Activated T-helper 17 cell treated with anti-CD3 and anti-CD28 coated beads, Interleukin-2, amount 50 U/mL, for 72 hours (primary cell): ENCODE measurements around the gene AKNA. TPM values are rescaled to one million over a fixed set of nuclear protein-coding genes. Genes with fewer than 3 reads are reported as not detected.

ENCODE experiments used
- ATAC-seq: fragments of 150-1000 bp; cut with Tn5 transposase; replicated peaks from 2 replicates; pipeline ENCODE4 v1.10.0; 2021; ENCODE audit warnings: mild to moderate bottlenecking, moderate library complexity
- H3K27ac Mint-ChIP-seq: one replicate; pipeline ENCODE4 v1.8.0; 2022; ENCODE audit warnings: mixed read lengths
- H3K27me3 Mint-ChIP-seq: one replicate; pipeline ENCODE4 v1.8.0; 2022; ENCODE audit warnings: mixed read lengths
- H3K36me3 Mint-ChIP-seq: one replicate; pipeline ENCODE4 v1.8.0; 2022; ENCODE audit warnings: low read depth, mild to moderate bottlenecking, mixed read lengths
- H3K4me1 Mint-ChIP-seq: one replicate; pipeline ENCODE4 v1.8.0; 2022; ENCODE audit warnings: mixed read lengths
- H3K4me3 Mint-ChIP-seq: one replicate; pipeline ENCODE4 v1.8.0; 2022; ENCODE audit warnings: mild to moderate bottlenecking, mixed read lengths
- H3K9me3 Mint-ChIP-seq: one replicate; pipeline ENCODE4 v1.8.0; 2022; ENCODE audit warnings: mixed read lengths
- total RNA-seq, 2 donors: library from RNA; stranded (reverse); gene quantifications; one replicate each; pipeline ENCODE4 v1.2.3, GENCODE V29; 2022

The AKNA gene
- total RNA-seq, 2 donors from 2014 or later: 169 to 184 TPM

GRCh38 chr9:114290561-114290986, 97.2 kb downstream of the AKNA start:
- Mint-ChIP-seq H3K27ac (peak overlapping the region; percentile 9), H3K9me3 (peaks cover 9% of the 10 kb centered on the region), H3K36me3 (no peaks in the 10 kb centered on the region), H3K27me3 (peaks cover 9% of the 10 kb centered on the region), H3K4me3 (no peak overlapping the region), H3K4me1 (peaks cover 5% of the 10 kb centered on the region)
- peak; percentile 11 for ATAC-seq

GRCh38 chr9:114289571-114290481, 98.0 kb downstream of the AKNA start:
- Mint-ChIP-seq H3K36me3 (no peaks in the 10 kb centered on the region), H3K9me3 (peaks cover 4% of the 10 kb centered on the region)

DNA sequence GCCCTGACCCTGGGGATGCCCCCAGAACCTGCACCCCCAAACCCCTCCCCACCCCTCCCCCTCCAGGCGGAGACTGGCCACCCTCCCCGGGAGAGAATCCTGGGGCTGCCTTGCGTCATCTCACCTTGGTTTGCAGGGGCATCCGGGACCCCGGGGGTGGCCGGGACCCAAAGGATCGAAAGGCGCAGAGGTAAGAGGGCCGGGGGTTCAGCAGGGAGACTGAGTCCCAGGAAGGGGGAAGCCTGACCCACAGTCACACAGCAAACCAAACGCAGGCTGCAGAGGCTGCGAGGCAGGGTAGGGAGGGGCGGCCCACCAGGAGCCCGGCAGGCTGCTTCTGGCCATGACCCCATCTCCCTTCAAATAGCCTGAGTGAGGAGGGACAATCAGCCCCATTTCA, 98.7 kb downstream of the AKNA start:
- Mint-ChIP-seq H3K4me1 (peaks cover 5% of the 10 kb centered on the region), H3K9me3 (no peaks in the 10 kb centered on the region), H3K36me3 (no peaks in the 10 kb centered on the region), H3K27me3 (peaks cover 5% of the 10 kb centered on the region), H3K27ac (no peak overlapping the region), H3K4me3 (no peak overlapping the region)
- no peak for ATAC-seq

More at GRCh38 chr9:114289571-114290481, 98.0 kb downstream of the AKNA start:
- no peak for ATAC-seq
- peaks cover 5% of the 10 kb centered on the region for H3K27me3 Mint-ChIP-seq
- no peak overlapping the region for H3K27ac Mint-ChIP-seq
- peaks cover 5% of the 10 kb centered on the region for H3K4me1 Mint-ChIP-seq
- H3K4me3 Mint-ChIP-seq: no peak overlapping the region

GRCh38 chr9:114288193-114289091, 99.3 kb downstream of the AKNA start:
- ATAC-seq: no peak
- Mint-ChIP-seq H3K9me3 (no peaks in the 10 kb centered on the region), H3K4me1 (peaks cover 5% of the 10 kb centered on the region), H3K36me3 (no peaks in the 10 kb centered on the region), H3K4me3 (no peak overlapping the region), H3K27me3 (peaks cover 5% of the 10 kb centered on the region), H3K27ac (no peak overlapping the region)

- H3K4me1 Mint-ChIP-seq: peaks cover 5% of the 10 kb centered on the region
- ATAC-seq: no peak
- H3K27me3 Mint-ChIP-seq: peaks cover 5% of the 10 kb centered on the region
- H3K27ac Mint-ChIP-seq: no peak overlapping the region
- H3K9me3 Mint-ChIP-seq: no peaks in the 10 kb centered on the region
- H3K36me3 Mint-ChIP-seq: no peaks in the 10 kb centered on the region
- H3K4me3 Mint-ChIP-seq: no peak overlapping the region
Observed at GRCh38 chr9:114287763-114288192, 100.0 kb downstream of the AKNA start.

DNA sequence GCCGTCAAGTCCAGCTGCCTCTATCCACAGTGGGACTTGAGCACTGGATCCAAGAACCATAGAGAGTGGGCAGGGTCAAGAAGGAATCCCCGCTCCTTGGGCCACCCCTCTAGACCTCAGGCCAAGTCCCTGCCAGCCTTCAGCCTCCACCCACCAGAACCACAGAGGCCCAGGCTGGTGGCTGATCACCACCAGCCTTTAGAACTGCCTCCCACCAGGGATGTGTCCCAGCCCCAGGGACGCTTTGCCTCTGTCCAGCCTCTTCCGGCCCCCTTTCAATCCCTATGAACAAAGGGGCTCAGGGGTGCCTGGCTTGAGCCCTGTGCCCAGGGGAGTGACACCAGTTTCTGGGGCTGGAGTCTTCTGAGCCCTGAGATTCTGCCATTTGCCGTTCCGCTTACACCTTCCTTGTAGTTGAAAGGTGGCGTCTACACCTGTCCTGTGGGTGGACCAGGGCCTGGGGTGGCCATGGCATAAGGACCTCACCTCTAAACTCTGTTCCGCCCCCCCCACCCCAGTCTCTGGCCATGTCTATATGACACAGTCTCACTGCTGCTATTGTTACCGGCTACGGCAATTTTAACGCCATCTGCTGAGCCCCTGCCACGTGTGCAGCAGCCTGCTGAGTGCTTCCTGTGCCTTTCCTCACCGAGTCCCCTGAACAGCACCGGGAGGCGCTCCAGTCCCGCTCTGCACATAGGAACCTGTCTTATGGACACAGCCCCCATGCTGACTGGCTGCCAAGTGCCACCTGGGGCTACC, 100.6 kb downstream of the AKNA start:
- H3K4me1 Mint-ChIP-seq: peaks cover 5% of the 10 kb centered on the region
- no peak for ATAC-seq
- H3K4me3 Mint-ChIP-seq: no peak overlapping the region
- H3K27ac Mint-ChIP-seq: no peak overlapping the region
- peaks cover 5% of the 10 kb centered on the region for H3K27me3 Mint-ChIP-seq
- no peaks in the 10 kb centered on the region for H3K9me3 Mint-ChIP-seq
- no peaks in the 10 kb centered on the region for H3K36me3 Mint-ChIP-seq

DNA sequence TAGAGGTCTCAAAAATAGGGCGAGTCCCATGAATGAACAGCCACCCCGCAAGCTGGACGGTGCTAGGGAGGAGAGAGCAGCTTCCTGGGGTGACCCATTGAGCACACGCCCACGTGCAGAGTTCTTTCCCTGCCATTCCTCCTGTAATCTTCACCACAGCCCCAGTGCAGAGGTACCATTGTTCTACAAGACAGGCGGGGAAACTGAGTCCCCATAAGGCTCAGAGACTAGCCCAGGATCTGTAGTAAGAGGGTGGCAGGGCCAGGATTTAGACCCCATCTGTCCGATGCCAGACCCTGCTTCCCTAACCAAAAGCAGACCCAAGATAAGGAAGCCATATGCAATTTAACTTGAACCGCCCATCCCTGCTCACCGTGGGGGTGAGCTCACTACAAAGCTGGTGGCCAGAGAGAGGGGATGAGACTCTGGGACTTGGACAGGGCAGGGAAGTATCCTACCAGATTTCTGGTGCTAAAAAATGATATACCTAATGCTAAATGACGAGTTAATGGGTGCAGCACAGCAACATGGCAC, 101.6 kb downstream of the AKNA start:
- Mint-ChIP-seq H3K9me3 (no peaks in the 10 kb centered on the region), H3K4me3 (no peak overlapping the region)

GRCh38 chr9:114285166-114285867, 102.5 kb downstream of the AKNA start:
- Mint-ChIP-seq H3K27ac (no peak overlapping the region), H3K27me3 (no peaks in the 10 kb centered on the region), H3K36me3 (no peaks in the 10 kb centered on the region), H3K4me3 (no peak overlapping the region), H3K4me1 (no peaks in the 10 kb centered on the region), H3K9me3 (no peaks in the 10 kb centered on the region)
- ATAC-seq: no peak

More for the DNA sequence above, 101.6 kb downstream of the AKNA start:
- ATAC-seq: no peak
- peaks cover 4% of the 10 kb centered on the region for H3K27me3 Mint-ChIP-seq
- no peaks in the 10 kb centered on the region for H3K36me3 Mint-ChIP-seq
- H3K4me1 Mint-ChIP-seq: peaks cover 5% of the 10 kb centered on the region
- no peak overlapping the region for H3K27ac Mint-ChIP-seq

- Mint-ChIP-seq H3K27me3 (no peaks in the 10 kb centered on the region), H3K36me3 (no peaks in the 10 kb centered on the region), H3K4me3 (no peak overlapping the region), H3K27ac (no peak overlapping the region), H3K9me3 (no peaks in the 10 kb centered on the region), H3K4me1 (no peaks in the 10 kb centered on the region)
- ATAC-seq: no peak
Observed at GRCh38 chr9:114284316-114285060, 103.3 kb downstream of the AKNA start.

Other genes starting within 250 kb of the AKNA start
- 10 to 100 TPM in 1 of 2 donors, 1 to 10 TPM in 1; 7.8 to 12.0 TPM for gene COL27A1, start 232.4 kb downstream of the AKNA start, total RNA-seq
- not detected for gene ORM1, start 64.9 kb downstream of the AKNA start, total RNA-seq
- gene ORM2, start 58.1 kb downstream of the AKNA start, total RNA-seq: not detected
- gene WHRN, start 117.5 kb upstream of the AKNA start, total RNA-seq: 10 to 100 TPM in 1 of 2 donors, 1 to 10 TPM in 1; 4.0 to 29.1 TPM
- gene ATP6V1G1, start 199.8 kb upstream of the AKNA start, total RNA-seq: 10 to 100 TPM; 33.5 to 37.9 TPM
- 10 to 100 TPM; 12.6 to 21.0 TPM for gene TMEM268, start 223.3 kb upstream of the AKNA start, total RNA-seq